NCI-H2107 (cell line): ENCODE data around the gene ZMIZ1.

Experiments
- DNase-seq: peaks from one replicate; lab custom pipeline; 2025; lab: John Stamatoyannopoulos, UW

ZMIZ1 gene, protein sequence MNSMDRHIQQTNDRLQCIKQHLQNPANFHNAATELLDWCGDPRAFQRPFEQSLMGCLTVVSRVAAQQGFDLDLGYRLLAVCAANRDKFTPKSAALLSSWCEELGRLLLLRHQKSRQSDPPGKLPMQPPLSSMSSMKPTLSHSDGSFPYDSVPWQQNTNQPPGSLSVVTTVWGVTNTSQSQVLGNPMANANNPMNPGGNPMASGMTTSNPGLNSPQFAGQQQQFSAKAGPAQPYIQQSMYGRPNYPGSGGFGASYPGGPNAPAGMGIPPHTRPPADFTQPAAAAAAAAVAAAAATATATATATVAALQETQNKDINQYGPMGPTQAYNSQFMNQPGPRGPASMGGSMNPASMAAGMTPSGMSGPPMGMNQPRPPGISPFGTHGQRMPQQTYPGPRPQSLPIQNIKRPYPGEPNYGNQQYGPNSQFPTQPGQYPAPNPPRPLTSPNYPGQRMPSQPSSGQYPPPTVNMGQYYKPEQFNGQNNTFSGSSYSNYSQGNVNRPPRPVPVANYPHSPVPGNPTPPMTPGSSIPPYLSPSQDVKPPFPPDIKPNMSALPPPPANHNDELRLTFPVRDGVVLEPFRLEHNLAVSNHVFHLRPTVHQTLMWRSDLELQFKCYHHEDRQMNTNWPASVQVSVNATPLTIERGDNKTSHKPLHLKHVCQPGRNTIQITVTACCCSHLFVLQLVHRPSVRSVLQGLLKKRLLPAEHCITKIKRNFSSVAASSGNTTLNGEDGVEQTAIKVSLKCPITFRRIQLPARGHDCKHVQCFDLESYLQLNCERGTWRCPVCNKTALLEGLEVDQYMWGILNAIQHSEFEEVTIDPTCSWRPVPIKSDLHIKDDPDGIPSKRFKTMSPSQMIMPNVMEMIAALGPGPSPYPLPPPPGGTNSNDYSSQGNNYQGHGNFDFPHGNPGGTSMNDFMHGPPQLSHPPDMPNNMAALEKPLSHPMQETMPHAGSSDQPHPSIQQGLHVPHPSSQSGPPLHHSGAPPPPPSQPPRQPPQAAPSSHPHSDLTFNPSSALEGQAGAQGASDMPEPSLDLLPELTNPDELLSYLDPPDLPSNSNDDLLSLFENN

DNA sequence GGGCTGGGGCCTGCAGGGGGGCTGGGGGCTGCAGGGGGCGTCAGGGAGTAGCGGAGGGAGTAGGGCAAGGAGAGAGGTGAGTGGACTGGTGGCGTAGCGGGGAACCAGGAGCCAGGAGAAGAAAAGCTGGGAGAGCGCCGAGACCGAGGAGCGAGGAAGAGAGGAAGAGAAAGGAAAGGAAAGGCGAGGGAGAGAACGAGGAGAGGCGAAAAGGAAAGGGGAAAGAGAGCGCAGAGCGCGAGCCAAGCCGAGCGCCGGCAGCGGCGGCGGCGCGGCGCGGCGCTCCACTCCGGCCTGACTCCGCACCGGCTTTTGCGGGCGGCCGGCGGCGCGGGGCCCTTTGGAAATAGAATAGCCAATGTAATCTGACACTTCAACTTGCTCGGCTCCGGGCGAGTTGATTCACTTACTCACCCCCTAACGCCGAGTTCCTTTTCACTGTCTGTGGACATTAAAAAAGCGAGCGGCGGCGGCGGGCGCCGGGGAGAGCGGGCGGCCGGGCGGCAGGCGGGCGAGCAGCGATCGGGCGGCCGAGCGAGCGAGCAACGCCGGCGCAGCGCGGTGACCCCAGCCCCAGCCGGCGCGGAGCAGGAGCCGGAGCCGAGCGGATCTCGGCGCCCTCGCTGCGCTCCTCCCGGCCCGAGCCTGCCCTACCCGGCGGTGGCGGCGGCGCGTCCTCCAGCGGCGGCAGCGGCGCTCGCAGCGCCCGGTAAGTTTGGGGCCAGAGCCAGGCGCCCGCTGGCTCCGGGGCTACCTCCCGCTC, at the start of gene ZMIZ1:
ZMIZ1 (plus strand) TSS at position 405 of the 763 bp plus-strand sequence. CDS start 132,667 bp downstream, outside the sequence.
- peak; percentile 52 for DNase-seq

DNA sequence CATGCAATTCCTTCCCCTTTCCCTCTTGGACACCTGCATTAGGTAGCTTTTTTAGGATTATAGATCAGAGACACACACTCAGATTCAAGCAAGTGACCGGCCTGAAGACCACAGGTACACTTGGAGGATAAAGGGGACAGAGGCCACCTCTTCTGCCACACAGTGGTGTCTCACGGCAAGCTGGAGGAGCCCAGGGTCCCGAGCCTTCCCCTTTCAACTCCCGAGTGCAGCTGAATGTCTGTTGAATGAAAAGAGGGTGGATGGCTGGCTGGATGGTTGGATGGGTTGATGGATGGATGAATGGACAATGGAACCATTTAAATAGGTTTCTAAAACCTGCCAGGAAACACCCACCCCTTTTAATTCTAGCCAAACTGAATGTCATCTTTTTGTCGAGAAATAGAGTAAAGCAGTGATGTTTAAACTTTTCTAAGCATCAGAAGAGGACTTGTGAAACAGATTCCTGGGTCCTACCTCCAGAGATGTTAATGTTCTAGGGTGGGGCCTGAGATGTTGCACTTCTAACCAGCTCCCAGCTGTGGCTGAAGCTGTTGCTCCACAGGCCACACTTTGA, 49.2 kb upstream of the ZMIZ1 start:
- DNase-seq = no peak

DNA sequence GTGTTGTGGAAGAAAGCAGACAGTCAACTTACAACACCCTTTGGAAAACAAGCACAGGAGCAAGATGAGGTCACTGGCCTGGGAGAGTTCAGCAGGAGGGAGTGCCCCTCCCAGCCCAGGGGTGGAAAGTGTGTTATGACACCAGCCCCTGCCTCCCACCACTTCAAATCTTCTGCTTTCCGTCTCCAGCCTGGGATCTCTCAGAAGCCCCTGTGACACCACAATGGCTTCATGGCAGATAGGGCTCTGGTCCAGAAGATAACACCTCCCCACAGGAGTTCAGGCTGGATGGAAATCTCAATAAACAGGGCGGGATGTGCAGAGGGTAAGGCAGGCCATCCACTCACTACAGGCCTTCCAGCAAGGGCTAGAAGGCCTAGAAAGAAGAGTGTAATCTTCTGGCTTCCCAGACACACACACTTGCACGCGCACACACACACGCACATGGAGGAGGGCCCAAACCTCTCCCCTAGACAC, 48.7 kb upstream of the ZMIZ1 start:
- DNase-seq = no peak

DNA sequence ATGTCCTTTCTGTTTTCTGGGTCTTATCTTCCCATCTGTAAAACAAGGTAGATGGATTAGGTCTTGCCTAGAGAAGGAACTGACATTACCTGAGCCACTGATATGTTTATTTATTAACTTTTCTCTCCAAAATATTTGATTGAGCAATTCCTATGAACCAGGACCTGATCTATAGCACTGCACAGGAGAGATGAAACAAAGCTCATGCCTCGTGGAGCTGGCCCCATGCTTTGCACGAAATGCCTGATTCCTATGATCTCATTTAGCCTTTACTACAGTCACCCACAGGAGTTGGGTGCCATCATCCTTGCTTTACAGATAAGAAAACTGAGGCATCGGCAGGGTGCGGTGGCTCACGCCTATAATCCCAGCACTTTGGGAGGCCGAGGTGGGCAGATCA, 48.2 kb upstream of the ZMIZ1 start:
- no peak for DNase-seq

DNA sequence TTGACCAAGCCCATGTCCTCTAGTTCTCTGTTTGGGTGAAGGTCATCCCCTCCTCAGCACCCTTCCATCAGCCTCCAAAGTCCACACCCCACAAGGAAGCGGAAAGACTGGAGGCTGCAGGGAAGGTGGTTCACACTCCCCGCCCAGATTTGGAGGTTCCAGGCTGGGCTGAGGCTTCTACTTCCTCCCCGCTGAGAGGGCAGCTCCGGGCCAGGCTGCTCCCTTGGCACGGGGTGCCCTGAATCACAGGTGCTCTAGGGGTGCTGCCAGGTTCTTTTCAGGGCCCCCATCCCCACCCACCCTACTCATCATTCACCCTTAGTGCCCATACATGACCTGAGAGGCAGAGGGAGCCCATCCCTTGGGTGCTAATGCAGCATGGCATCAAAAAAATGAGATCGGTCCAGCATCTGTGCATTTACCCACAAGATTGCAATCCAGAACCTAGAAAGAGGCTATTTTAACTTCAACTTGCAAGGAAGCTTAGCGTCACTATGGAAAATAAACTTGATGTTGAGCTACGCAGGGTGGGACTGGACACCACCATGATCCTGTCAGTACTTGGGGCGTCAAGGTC, 47.3 kb upstream of the ZMIZ1 start:
- DNase-seq = no peak

DNA sequence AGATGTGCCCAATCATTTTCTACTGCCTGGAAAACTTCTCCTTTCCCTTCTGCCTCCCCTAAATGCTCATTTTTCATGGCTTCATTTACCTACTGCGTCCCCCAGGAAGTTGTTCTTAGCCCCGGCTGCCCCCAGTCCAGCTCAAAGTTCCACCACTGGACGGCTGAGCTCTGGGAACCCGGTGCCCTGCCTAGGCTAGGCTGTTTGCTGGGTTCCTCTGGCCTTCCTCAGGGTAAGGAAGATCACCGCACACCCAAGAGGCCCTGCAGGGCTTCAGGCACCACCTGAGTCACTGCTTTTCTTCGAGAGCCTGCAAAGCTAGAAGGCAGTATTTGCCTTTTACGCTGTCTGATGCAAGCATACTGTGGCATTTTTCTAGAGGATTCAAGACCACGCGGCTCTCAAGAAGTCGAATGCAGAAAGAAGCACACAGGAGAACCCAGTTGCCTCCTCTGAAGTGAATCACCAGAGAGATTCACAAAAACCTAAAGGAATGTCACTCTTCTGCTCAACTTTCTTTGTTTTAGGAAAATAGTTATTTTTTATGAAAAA, 46.7 kb upstream of the ZMIZ1 start:
- DNase-seq = no peak

DNA sequence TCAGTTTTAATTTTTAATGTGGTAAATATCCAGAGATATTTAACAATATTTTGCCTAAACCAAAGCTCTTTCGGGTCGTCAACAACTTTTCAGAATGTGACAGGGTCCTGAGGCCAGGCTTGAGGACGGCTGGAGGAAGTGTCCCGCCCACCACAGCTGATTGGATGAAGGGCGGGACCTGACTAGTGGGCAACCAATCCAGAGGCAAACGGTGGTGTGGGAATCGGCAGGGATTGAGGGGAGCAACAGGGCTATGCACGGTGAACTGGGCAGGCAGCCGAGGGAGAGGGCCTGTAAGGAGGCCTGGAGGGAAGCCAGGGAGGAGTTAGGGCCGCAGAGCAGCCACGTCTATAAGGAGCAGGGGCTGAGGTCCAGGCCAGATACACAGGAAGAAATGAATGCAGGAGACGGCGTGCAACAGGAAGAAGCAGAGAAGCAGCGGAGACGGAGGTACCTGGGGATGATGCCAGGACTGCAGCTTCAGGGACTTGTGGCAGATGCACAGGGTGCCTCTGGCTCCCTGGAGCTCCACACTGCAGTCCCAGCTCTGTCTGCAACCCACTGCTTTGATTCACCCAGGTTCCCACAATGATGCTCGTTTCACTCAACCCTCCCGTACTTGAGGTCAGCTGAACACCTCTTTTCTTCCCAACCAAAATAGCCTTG, 46.1 kb upstream of the ZMIZ1 start:
- no peak for DNase-seq

DNA sequence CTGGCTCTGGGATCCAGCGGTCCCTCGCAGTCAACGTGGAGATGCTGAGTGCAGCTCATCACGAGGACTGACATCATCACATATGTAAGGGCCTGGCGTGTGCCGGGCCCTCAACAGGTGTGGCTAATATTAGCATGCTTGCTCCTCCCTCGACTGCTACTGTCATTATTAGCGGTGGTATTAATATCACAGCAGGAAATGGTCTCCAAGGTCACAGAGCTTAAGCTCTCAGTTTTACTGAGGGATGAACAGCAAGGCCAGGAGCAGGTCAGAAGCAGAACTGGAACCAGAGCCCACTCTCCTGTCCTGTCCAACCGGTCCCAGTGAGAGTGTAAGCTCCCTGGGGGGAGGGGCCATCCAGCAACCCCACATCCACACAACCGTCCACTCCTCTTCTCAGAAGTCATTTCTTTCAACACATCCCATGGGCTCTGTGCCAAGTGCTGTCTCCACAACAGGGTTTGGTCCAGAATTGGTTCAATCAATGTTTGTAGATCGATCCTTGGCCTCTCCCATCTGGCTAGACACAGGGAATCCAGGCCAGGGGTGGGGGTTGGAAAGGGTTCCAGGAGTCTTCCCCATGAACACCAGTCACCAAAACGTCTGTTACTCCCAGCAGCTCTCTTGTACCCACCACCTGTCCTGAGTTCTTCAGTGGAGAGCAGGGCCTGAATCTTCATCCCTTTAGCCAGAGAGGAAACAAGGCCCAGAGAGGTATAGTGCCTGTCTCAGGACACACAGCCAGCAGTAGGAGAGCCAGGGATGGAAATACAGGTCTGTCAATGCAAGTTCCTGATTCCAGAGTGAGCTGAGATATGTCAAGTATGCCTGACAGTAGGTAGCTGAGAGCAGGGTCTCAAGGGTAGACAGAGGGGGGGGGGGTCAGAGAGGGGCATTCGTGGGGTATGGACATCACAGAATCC, 45.3 kb upstream of the ZMIZ1 start:
- DNase-seq = no peak

DNA sequence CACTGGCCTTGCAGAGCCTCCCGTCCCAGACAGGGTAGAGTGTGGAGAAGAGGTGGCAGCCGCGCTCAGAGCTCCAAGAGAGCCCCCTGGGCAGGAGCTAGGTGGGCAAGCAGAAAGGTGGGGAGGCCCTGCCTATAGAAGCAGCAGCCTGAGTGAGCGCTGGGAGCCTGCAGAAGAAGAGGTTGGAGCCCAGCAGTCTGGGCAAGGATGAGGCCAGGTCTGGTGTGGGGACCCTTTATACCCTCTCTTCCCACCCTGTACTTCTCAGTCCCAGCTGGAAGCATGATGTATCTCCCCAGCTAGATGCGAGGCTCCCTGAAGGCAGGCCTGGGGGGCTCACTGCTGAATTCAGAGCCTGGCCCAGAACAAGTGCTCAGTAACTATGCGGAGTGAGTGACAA, 44.5 kb upstream of the ZMIZ1 start:
- no peak for DNase-seq

DNA sequence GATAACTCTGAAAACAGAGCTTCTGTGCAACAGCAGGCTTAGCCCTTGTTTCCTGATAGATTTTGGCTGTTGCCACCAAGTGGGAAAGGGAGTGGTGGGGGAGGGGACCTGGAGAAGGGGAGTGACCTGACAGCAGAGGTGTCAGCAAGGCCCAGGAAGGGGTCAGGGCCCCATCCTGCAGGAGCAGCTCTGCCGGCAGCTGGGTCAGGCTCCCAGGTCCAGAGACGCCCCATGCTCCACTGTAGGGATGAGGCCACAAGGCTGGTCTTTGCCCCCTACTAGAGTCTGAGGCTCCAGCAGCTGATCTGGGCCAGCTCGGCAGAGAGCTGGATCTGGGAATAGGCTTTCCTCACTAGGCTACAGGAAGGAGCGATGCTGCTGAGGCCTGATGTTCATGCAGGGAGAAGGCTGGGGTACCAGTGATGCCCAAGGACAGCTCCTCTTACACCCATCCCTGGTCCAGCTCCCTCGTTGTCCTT, 44.0 kb upstream of the ZMIZ1 start:
- no peak for DNase-seq

DNA sequence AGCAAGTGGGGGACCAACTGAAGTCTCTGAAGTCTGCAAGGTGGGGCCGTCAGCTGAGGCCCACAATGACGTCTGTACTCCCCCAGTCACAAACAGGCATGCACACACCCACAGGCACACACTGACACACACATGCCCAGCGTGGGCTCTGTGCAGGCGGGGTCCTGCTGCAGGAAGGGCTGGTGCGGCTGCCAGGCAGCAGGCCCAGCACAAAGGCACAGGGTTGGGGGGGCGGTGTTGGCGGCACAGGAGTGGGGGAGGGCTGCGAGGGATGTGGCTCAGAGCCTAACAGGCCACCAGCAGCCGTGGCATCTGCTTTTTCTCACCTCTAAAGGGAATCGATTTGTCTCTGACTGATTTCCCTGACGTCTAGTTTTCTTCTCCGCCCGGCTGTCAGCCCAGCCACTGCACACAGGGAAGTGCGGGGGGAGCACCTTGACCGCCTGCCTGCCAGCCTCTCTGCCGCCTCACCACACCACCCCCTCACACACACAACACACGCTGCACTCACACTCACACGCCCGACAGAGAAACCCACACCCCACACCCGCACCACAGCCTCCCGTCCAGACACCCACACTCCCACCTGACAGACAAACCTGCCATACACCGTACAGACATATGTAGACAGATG, 43.5 kb upstream of the ZMIZ1 start:
- DNase-seq = peak; percentile 7

DNA sequence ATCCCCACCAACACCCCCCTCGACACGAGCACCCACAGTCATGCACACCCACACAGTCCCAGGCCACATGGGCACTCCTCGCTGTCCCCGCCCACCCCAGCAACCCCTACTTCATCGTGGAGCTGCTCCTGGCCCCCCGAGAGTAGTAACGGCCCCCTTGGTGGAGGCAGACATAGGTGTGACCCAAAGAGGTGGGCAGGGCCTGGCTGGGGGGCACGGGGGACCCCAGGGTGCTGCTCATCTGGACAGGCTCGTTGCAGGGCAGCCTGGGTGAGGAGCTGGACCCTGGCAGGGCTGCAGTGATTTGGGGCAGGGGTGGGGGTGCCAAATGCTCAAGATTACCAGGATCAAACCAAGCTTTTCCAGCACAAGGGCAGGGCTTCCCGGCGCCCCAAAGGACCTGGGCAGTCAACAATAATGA, 42.4 kb upstream of the ZMIZ1 start:
- no peak for DNase-seq

DNA sequence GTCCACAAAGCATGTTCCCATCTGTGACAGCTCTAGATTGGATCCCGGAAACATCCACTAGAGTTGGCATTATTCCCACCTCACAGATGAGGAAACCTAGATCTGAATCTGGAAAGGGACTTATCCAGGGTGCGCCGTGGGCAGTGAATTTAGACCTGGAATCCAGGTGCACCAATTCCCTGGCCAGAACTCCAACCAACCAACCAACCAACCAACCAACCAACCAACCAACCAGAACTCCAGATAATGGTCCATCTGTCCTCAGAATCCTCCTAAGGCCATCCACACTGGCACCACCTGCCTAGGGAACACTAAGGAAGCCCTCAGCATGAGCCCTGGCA, 42.0 kb upstream of the ZMIZ1 start:
- DNase-seq = no peak

DNA sequence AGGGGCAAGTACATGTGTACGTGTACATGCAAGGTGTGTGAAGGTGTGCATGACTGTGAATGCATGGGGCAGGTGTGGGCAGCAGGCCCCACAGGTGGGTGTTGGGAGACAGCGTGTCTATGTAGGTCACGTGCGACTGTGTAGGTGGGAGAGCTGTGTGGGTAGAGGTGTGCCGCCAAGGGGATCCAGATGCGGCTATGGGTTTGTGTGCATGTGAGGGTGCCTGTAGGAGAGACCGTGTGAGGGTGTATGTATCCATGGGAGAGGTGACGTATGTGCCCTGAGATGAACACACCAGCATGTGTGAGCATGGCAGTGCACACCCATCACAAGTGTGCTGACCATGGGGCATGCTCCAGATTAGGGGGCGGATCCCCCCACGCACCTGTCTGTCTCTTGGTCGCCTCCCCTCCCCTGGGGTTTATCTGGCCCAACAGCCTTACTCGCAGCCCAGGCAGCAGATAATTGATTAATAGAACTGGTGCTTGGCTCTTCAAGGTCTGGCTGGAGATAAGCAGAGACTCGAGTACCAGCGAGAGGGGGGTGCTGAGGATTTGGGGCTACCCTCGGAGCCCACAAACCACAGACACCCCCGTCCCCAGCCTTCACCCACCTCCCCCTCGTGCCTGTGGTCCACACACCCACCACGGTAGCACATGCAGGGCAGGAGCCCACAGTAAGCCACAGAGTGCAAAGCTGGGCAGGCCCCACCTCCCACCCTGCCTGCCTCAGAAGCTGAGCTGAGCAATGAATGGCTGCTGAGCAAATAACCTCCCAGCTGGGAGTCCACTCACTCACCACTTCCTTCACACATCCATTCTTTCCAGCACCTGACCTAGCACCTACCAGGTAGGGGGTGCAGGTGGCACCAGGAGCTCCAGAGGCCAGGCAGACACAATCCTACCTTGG, 41.4 kb upstream of the ZMIZ1 start:
- DNase-seq = peak; percentile 51

DNA sequence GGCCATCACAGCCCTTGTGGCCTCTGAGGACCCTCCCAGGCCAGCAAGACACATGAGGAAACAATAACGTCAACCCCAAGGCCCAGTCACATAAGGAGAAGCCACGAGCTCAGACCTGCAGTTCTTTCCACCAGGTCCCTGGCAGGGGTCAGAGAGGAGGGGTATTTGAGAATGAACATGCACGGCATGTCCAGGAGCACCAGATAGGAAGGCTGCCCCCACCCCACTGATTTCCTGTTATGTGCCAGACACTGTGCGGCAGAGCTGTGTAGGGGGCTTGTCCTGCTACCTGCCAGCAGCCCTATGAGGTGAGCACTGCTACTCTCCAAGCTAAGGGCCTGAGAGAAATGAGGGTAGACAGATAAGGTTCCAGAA, 40.7 kb upstream of the ZMIZ1 start:
- no peak for DNase-seq

DNA sequence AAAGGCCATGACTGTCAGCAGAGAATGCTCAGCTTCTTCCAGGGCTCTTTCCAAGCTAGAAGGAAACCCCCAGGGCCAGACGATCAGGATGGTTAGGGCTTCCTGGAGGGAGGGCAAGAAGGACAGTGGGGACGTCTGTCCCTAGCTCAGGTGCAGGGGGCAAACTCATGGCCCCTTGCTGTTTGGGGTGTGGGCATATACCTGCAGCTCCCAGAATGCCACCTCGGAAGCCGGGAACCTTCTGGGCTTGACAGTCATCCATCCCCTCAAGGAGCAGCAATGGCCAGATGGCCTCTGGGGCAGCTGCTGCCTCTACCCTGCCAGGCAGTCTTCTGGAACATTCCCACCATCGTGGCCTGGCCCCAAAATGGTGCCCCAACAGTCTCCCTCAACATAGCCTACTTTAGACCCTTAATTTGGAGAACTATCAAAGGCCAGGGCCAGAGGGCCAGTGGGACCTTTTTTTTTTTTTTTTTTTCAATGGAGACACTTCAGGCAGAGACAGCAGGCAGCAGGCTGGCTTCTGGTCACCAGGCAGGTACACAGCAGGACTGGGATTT, 40.2 kb upstream of the ZMIZ1 start:
- no peak for DNase-seq
